Astrocyte (in vitro differentiated cells and primary cell): Measurements from ENCODE around the gene MACROH2A1. TPM values are rescaled to one million over a fixed set of nuclear protein-coding genes. Genes with fewer than 3 reads are reported as not detected.

Source experiments
- DNase-seq: peaks from one replicate; pipeline ENCODE4 v3.0.0-alpha.2; 2010; ENCODE audit warnings: low read depth
- FAIRE-seq: peaks from 2 replicates; lab custom pipeline; 2011; peaks lifted over from hg19 to GRCh38; lab: Jason Lieb, UNC
- H2AFZ ChIP-seq: 2 replicates; pipeline ENCODE4 v1.6.0; 2012; ENCODE audit warnings: low read depth, low read length, inconsistent platforms
- H3K27ac ChIP-seq: 2 replicates; pipeline ENCODE4 v1.5.1; 2011; ENCODE audit warnings: low read depth, low read length, inconsistent platforms
- H3K27me3 ChIP-seq: 2 replicates; pipeline ENCODE4 v1.6.0; 2011; ENCODE audit warnings: low read length, inconsistent platforms; ENCODE audit not compliant: insufficient read depth
- H3K36me3 ChIP-seq: 2 replicates; pipeline ENCODE4 v1.5.1; 2011; ENCODE audit warnings: low read length, inconsistent platforms; ENCODE audit not compliant: insufficient read depth
- H3K4me1 ChIP-seq: 2 replicates; pipeline ENCODE4 v1.5.1; 2011; ENCODE audit warnings: low read length, inconsistent platforms; ENCODE audit not compliant: insufficient read depth
- H3K4me2 ChIP-seq: 2 replicates; pipeline ENCODE4 v1.6.0; 2012; ENCODE audit warnings: low read length, inconsistent platforms
- H3K4me3 ChIP-seq: 2 replicates; pipeline ENCODE4 v1.5.1; 2011; ENCODE audit warnings: low read depth, mild to moderate bottlenecking, low read length, inconsistent platforms; ENCODE audit not compliant: insufficient read depth
- H3K79me2 ChIP-seq: 2 replicates; pipeline ENCODE4 v1.6.0; 2012; ENCODE audit warnings: mild to moderate bottlenecking, low read length, inconsistent platforms; ENCODE audit not compliant: insufficient read depth
- H3K9ac ChIP-seq: 2 replicates; pipeline ENCODE4 v1.6.0; 2012; ENCODE audit warnings: mild to moderate bottlenecking, low read length, inconsistent platforms
- H3K9me3 ChIP-seq: 2 replicates; pipeline ENCODE4 v1.5.1; 2012; ENCODE audit warnings: low read depth, mild to moderate bottlenecking, low read length, inconsistent platforms; ENCODE audit not compliant: insufficient read depth
- H4K20me1 ChIP-seq: 2 replicates; pipeline ENCODE4 v1.6.0; 2012; ENCODE audit warnings: low read length, inconsistent platforms; ENCODE audit not compliant: insufficient read depth
- H3K27ac Mint-ChIP-seq: one replicate; pipeline ENCODE4 v1.8.0; 2021; ENCODE audit warnings: mild to moderate bottlenecking, mixed read lengths; ENCODE audit not compliant: unreplicated experiment
- H3K27me3 Mint-ChIP-seq: one replicate; pipeline ENCODE4 v1.8.0; 2021; ENCODE audit warnings: low read depth, mixed read lengths; ENCODE audit not compliant: unreplicated experiment
- H3K36me3 Mint-ChIP-seq: one replicate; pipeline ENCODE4 v1.8.0; 2021; ENCODE audit warnings: low read depth, mixed read lengths; ENCODE audit not compliant: unreplicated experiment
- H3K4me1 Mint-ChIP-seq: one replicate; pipeline ENCODE4 v1.8.0; 2021; ENCODE audit warnings: low read depth, mixed read lengths; ENCODE audit not compliant: unreplicated experiment
- H3K4me3 Mint-ChIP-seq: one replicate; pipeline ENCODE4 v1.8.0; 2021; ENCODE audit warnings: mild to moderate bottlenecking, moderate library complexity, mixed read lengths; ENCODE audit not compliant: unreplicated experiment
- H3K9me3 Mint-ChIP-seq: one replicate; pipeline ENCODE4 v1.8.0; 2021; ENCODE audit warnings: mild to moderate bottlenecking, mixed read lengths; ENCODE audit not compliant: unreplicated experiment
- EZH2 ChIP-seq: IDR thresholded peaks from 2 replicates; pipeline ENCODE4 v1.6.1; 2012; ENCODE audit warnings: mild to moderate bottlenecking, low read length, inconsistent platforms; ENCODE audit not compliant: insufficient read depth
- total RNA-seq: library from RNA; stranded (reverse); gene quantifications from 2 replicates; pipeline ENCODE4 v1.2.1, GENCODE V29; 2021
- TF ChIP-seq, protein P1 (sequence below): IDR thresholded peaks from 2 replicates; pipeline ENCODE4 v1.5.1; 2011; ENCODE audit warnings: low read depth, mild to moderate bottlenecking, inconsistent platforms, low read length, moderate library complexity; ENCODE audit not compliant: insufficient read depth

The MACROH2A1 gene
- total RNA-seq, 1 donor from 2014 or later = 143 TPM

DNA sequence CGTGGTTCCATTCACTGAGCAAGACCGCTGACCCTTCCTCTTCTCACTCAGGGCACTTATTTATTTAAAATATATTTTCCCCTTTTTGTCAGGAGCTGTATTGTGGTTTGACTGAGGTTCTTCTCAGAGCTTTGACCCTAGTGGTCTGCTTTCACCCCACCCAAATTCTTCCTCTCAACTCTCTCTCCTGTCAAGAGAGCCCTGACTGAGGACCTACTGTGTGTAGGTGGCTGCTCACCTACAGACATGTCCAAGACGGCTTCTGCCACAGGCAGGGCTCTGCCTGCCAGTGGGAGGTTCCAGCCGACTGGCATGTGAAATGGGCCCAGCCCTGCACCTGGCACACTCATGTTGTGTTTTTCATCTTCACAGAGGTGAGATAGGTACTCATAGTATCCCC, 42.9 kb upstream of the MACROH2A1 start:
- H2AFZ ChIP-seq = no peak overlapping the region
- FAIRE-seq (no peak), DNase-seq (no peak)
- H3K27ac ChIP-seq = no peak overlapping the region
- H3K9ac ChIP-seq = no peak overlapping the region
- no peaks in the 10 kb centered on the region for H3K79me2 ChIP-seq
- Mint-ChIP-seq H3K27me3 (peaks cover 2% of the 10 kb centered on the region), H3K4me3 (no peak overlapping the region), H3K9me3 (peaks cover 2% of the 10 kb centered on the region), H3K4me1 (peaks cover 29% of the 10 kb centered on the region), H3K27ac (no peak overlapping the region), H3K36me3 (no peaks in the 10 kb centered on the region)
- no peak overlapping the region for H3K4me2 ChIP-seq
- H3K9me3 ChIP-seq = no peaks in the 10 kb centered on the region
- no peaks in the 10 kb centered on the region for H4K20me1 ChIP-seq
- H3K27me3 ChIP-seq = peaks cover under 1% of the 10 kb centered on the region
- H3K4me3 ChIP-seq = no peak overlapping the region
- no peaks in the 10 kb centered on the region for H3K36me3 ChIP-seq
- TF ChIP-seq, protein P1, sequence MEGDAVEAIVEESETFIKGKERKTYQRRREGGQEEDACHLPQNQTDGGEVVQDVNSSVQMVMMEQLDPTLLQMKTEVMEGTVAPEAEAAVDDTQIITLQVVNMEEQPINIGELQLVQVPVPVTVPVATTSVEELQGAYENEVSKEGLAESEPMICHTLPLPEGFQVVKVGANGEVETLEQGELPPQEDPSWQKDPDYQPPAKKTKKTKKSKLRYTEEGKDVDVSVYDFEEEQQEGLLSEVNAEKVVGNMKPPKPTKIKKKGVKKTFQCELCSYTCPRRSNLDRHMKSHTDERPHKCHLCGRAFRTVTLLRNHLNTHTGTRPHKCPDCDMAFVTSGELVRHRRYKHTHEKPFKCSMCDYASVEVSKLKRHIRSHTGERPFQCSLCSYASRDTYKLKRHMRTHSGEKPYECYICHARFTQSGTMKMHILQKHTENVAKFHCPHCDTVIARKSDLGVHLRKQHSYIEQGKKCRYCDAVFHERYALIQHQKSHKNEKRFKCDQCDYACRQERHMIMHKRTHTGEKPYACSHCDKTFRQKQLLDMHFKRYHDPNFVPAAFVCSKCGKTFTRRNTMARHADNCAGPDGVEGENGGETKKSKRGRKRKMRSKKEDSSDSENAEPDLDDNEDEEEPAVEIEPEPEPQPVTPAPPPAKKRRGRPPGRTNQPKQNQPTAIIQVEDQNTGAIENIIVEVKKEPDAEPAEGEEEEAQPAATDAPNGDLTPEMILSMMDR = no peak
- no peak for TF ChIP-seq EZH2
- peaks cover 15% of the 10 kb centered on the region for H3K4me1 ChIP-seq

DNA sequence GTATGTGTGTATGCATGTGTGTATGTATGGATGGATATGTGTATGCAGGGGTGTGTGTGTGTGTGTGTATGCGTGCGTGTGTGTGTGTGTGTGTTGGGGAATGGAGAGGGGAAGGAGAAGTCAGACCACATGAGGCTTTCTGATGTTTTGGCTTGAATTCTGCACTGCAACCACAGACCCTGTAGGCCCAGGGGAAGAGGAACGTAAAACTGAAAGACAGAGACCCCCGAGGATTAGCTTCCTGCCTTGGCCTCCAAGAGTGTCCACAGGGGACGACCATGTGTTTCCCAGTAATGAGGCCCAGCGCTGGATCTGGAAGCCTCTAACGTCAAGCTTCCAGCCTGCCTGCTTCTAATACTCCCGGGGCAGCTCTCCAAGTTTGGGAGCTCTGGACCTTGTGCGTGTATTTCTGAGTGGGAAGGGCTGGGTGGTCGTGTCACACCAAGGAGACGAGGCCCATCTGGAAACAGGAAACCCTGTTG, 42.4 kb upstream of the MACROH2A1 start:
- FAIRE-seq = no peak
- Mint-ChIP-seq H3K27ac (no peak overlapping the region), H3K9me3 (peaks cover 2% of the 10 kb centered on the region), H3K4me1 (peaks cover 29% of the 10 kb centered on the region), H3K36me3 (no peaks in the 10 kb centered on the region), H3K27me3 (peaks cover 2% of the 10 kb centered on the region), H3K4me3 (no peak overlapping the region)
- no peak overlapping the region for H3K4me2 ChIP-seq
- TF ChIP-seq EZH2 = no peak
- TF ChIP-seq, protein P1 = no peak
- H3K27ac ChIP-seq = no peak overlapping the region
- no peak for DNase-seq
- H3K27me3 ChIP-seq = no peaks in the 10 kb centered on the region
- peaks cover 17% of the 10 kb centered on the region for H3K4me1 ChIP-seq
- H3K4me3 ChIP-seq = no peak overlapping the region
- no peaks in the 10 kb centered on the region for H3K9me3 ChIP-seq
- H2AFZ ChIP-seq = no peak overlapping the region
- no peak overlapping the region for H3K9ac ChIP-seq
- no peaks in the 10 kb centered on the region for H4K20me1 ChIP-seq
- H3K79me2 ChIP-seq = no peaks in the 10 kb centered on the region
- no peaks in the 10 kb centered on the region for H3K36me3 ChIP-seq

DNA sequence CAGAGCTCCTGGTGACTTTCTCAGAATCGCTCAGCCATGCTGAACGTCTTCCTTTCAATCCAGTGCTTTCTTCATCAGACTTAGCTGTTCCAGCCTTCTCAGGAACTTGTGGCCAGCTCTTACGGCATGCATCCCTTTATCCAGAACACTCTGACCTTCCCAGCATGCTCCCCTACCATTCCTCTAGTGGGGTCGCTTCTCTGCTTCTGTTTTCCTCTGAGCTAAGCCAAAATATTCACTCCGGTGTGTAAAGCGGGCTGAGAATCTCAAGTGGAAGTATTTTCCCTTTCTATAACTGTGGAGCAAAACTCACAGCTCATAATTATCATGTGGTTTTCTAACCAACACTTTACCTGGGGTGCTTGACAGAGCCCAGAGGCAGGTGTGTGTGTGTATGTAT, 41.9 kb upstream of the MACROH2A1 start:
- peaks cover 2% of the 10 kb centered on the region for H3K9me3 Mint-ChIP-seq

More for the DNA sequence above, 41.9 kb upstream of the MACROH2A1 start:
- Histone ChIP-seq H3K27me3 (no peaks in the 10 kb centered on the region), H3K36me3 (no peaks in the 10 kb centered on the region), H3K4me2 (no peak overlapping the region), H3K9ac (no peak overlapping the region), H3K27ac (no peak overlapping the region), H2AFZ (no peak overlapping the region), H4K20me1 (no peaks in the 10 kb centered on the region), H3K9me3 (no peaks in the 10 kb centered on the region), H3K4me1 (peaks cover 17% of the 10 kb centered on the region), H3K79me2 (no peaks in the 10 kb centered on the region), H3K4me3 (no peak overlapping the region)
- FAIRE-seq = no peak
- H3K4me1 Mint-ChIP-seq = peaks cover 26% of the 10 kb centered on the region
- no peak for TF ChIP-seq EZH2
- TF ChIP-seq, protein P1 = no peak
- no peaks in the 10 kb centered on the region for H3K36me3 Mint-ChIP-seq
- no peak for DNase-seq
- no peak overlapping the region for H3K4me3 Mint-ChIP-seq
- no peak overlapping the region for H3K27ac Mint-ChIP-seq
- H3K27me3 Mint-ChIP-seq = peaks cover 2% of the 10 kb centered on the region
